Lung microvascular endothelial cell (primary cell): Measurements from ENCODE around the gene CDKL4. TPM values are rescaled to one million over a fixed set of nuclear protein-coding genes. Genes with fewer than 3 reads are reported as not detected.
"Not testable (repeated sequence)": the region's sequence is repeated elsewhere in the genome, so short reads cannot be mapped to it uniquely, and the experiment has no call there.

ENCODE experiments used
- DNase-seq, 2 donors: peaks; one replicate each; pipeline versions ENCODE4 v3.0.0 to v3.0.0-alpha.2; 2010; ENCODE audit warnings: low read depth in 2 of 2
- total RNA-seq: library from RNA; depleted of rRNA; stranded (reverse); fragments of >200 nt; gene quantifications from 2 replicates; pipeline ENCODE4 v1.2.1, GENCODE V29; 2014

The CDKL4 gene
- total RNA-seq, 1 donor from 2014 or later: 0.79 TPM

GRCh38 chr2:39179974-39180960 is 63.5 kb downstream of the CDKL4 start:
- no peak for DNase-seq

DNA sequence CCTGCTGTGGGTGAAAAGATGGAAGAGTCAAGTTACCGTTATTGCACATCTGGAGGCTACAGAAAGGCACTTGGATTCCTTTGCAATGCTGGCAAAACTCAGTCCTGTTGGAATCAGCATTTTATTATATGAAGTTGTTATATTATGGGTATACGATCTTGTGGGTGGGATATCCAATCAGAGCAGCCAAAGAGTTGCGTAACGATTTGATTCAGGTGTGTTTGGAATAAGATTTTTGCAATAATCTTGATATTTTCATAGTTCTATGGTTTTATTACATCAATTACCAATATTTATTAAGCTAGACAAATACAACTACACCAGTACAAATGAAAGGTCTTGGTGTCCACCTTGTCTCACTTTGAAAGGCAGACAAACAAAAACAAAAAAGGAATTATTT is 65.0 kb downstream of the CDKL4 start:
- no peak for DNase-seq

DNA sequence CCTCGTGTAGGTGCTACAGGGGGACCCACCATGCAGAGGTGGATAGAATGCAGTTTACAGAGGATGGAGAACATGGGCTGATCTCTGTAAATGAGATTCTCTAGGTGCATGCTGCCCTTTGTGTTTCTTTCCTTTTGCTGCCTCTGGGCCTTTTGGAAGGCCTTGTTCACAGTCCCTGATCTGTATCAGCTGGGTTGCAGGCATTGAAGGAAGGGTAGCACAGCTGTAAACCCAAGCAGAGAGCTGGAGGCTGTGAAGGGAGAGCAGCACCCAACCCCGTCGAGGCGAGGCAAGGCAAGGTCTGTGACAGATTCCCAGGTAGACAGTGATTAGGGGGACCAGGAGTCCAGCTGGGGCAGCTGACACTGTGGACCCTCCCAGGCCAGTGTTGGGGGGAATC is 66.8 kb downstream of the CDKL4 start:
- DNase-seq: no peak

DNA sequence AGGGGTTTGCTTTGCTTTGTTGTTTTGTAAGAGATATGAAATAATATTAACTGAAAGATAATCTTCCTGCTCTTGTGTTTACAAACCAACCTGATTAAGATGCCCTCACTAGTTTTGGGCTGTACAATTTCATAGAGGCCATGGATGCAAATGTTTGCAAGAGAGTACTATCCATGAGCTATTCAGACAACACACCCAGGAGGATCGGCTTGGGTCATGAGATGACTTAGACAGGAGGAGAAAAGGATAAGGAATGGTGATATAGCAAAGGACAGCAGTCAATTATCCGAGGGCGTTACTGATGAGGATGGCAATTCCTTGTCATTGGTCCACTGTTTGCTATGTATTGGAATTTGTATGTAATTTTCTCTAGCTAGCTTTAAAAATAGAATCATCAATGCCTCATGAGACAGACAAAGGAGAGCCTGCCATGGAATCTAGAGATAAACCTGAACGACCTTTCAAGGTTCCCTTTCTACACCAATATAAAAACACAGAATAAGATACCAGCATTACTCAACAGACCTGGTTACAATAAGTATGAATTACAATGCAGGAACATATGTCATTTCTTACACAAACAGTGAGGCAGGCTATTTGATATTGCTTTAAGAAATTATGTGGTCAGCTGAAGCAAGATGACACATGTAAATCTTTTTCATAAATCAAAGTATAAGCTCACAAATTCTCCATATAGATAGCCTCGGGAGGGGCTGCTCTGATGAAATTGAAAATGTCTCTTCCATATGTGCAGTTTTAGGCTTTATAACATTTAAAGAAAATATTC is 68.6 kb downstream of the CDKL4 start:
- DNase-seq: no peak

- no peak for DNase-seq
Observed at GRCh38 chr2:39174022-39174421, 69.7 kb downstream of the CDKL4 start.

GRCh38 chr2:39172047-39172706 is 71.6 kb downstream of the CDKL4 start:
- DNase-seq: not testable (repeated sequence)

GRCh38 chr2:39171621-39172020 is 72.1 kb downstream of the CDKL4 start:
- DNase-seq: no peak

DNA sequence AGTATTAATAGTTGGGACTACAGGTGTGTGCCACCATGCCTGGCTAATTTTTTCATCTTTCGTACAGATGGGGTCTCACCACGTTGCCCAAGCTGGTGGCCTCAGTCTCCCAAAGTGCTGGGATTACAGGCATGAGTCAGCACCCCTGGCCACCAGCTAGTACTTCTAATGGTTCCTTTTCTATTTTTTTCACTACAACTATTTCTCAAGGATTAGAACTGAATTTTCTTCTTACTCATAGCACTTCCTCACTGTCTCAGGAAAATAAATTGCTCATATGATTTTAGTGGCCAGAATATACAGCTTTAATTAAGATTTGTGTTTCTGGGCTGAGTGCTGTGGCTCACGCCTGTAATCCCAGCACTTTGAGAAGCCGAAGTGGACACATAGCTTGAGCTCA is 79.7 kb downstream of the CDKL4 start:
- no peak for DNase-seq

GRCh38 chr2:39160982-39161381 is 82.8 kb downstream of the CDKL4 start:
- DNase-seq: no peak

GRCh38 chr2:39159283-39159682 is 84.5 kb downstream of the CDKL4 start:
- DNase-seq: no peak

- DNase-seq: peak in 1 of 2 donors; percentile 2
Observed at GRCh38 chr2:39158351-39158750, 85.4 kb downstream of the CDKL4 start.

DNA sequence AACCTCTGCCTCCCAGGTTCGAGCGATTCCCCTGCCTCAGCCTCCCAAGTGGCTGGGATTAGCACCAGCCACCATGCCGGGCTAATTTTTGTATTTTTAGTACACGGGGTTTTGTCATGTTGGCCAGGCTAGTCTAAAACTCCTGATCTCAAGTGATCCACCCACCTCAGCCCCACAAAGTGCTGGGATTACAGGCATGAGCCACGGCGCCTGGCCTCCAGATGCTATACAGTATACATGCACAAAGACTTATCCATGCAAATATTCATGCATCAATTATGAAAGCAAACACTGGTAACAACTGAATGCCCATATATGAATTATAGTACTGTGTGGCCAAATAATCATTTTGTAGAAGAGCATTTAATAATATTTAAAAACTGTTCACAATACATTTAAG is 86.9 kb downstream of the CDKL4 start:
- DNase-seq: no peak

GRCh38 chr2:39156107-39156506 is 87.7 kb downstream of the CDKL4 start:
- DNase-seq: no peak

GRCh38 chr2:39155573-39155972 is 88.2 kb downstream of the CDKL4 start:
- DNase-seq: not testable (repeated sequence)

GRCh38 chr2:39154944-39155343 is 88.8 kb downstream of the CDKL4 start:
- DNase-seq: no peak

DNA sequence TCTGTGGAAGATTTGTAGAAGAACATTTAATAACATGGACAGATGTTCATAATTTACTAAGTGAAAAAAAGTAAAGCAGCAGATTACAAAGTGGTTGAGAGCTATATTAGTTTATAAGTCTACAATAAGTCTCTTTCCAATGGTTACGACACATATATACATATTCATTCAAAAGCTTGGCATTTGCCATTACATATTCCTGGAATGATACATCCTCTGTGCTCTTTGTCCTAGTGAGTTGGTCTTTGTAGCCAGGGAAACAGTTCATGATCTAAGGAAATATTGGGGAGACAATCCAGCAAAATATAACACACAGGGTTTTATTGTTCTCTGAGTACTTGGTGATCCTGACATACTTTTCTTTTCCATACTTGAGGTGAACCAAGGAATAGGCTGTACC is 90.5 kb downstream of the CDKL4 start:
- no peak for DNase-seq

- DNase-seq: no peak
Observed at GRCh38 chr2:39152504-39152903, 91.3 kb downstream of the CDKL4 start.

DNA sequence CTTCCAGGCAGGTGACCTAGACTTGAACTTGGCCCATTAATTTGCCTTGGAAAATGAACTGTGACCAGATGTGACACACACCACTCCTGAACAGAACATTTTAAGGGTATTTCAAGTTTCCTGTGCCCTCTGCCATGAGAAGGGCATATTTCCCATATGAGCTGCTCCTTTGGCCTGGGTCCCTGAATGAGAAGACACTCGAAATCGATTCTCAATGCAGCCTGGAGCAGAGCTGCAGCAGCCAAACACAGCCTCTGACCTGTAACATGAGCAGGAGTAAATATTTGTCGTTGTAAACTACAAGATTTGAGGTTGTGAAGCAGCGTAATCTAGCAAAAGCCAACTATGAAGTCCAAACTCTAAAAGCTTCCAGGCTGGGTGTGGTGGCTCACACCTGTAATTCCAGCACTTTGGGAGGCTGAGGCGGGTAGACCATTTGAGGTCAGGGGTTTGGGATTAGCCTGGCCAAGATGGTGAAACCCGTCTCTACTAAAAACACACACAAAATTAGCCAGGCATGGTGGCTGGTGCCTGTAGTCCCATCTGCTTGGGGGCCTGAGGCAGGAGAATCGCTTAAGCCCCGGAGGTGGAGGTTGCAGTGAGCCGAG is 92.8 kb downstream of the CDKL4 start:
- DNase-seq: no peak

DNA sequence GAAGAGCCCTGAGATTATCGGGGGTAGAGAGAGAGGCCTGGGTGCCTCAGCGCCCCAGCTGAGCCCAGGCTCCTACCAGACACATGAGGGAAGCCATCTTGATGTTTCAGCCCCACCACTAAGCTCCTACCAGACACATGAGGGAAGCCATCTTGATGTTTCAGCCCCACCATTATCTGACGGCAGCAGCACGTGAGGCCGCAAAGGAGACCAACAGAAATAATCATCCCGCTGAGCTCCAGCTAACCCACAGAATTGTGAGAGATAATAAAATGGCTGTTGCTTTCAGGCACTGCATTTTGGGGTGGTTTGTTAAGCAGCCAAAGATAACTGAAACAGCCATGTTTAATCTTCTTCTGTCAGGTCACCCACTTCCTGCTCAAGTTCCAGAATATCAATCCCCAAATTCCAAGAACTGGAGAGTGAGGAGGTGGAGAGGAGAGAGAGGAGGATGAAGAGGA is 93.6 kb downstream of the CDKL4 start:
- no peak for DNase-seq

DNA sequence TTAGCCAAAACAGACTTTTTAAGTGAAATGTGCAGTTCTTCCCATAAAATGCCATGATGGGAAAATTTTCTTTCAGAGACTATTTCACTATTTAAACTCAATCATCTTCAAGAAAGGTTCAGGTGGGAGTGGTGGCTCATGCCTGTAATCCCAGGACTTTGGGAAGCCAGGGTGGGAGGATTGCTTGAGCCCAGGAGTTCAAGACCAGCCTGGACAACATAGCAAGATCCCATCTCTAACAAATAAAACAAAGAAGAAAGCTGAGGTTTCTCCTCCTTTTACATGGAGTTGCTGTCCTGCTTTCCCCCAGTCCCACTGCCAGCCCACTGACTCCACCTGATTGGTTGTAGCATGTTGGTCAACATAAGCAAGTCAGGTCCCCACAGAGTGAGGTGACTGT is 97.1 kb downstream of the CDKL4 start:
- no peak for DNase-seq

- DNase-seq: no peak
Observed at GRCh38 chr2:39145906-39146421, 97.8 kb downstream of the CDKL4 start.
